HG02981 (cell line): ENCODE measurements around the gene RASAL2.

ENCODE experiments used
- ATAC-seq: cut with Tn5 transposase; IDR thresholded peaks from one replicate; pipeline ENCODE4 v1.9.1; 2021; ENCODE audit warnings: mild to moderate bottlenecking, moderate library complexity; ENCODE audit not compliant: unreplicated experiment

RASAL2 gene

DNA sequence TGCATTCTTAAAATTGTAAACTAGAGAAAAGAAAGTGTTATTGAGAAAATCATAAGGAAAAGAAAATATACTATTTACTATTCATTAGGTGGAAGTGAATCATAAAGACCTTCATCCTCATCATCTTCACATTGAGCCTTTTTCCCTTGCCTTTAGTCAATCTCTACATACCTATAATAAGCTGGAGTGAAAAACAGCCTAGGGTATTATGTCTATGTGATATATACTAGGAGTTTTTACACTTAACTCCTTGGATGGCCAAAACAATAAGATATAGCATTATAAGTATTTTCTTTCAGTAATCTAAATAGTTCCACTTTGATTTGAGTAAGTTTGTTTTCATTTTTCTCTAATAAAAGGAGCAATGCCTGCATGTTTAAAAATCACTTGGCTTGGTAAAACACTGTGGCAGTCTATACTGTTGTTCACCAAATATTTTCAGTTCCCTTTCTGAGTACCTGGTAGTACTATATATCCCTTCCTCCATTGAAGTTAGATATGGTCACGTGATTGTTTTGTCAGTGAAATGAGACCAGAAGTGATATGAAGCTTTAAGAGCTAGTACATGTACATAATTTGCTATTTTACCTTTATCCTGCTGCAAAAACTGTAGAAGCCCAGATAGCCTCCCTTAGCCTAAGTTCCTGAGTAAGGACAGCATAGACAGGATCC, 324.5 kb downstream of the RASAL2 start:
- ATAC-seq: peak; percentile 90

DNA sequence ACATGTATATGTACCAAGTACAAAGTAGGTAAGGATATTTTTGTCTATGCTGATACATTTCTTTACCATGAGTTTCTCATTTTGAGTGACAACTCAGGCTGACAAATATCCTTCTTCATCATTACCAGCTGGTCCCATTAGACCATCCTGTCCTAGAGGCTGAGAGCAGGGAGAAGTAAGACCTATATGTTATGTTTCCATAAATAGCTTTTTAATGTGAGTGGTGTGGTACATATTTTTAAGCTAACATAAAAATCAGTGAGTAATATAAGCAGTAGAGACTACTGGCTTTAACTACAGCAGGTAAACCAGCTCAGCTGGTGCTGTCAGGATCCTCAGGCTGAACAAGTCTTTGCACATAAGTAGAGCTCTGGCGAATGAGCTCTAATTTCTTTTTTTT, 340.5 kb downstream of the RASAL2 start:
- no peak for ATAC-seq

- no peak for ATAC-seq
These were observed 341.1 kb downstream of the RASAL2 start for GRCh38 chr1:178434899-178435435.

DNA sequence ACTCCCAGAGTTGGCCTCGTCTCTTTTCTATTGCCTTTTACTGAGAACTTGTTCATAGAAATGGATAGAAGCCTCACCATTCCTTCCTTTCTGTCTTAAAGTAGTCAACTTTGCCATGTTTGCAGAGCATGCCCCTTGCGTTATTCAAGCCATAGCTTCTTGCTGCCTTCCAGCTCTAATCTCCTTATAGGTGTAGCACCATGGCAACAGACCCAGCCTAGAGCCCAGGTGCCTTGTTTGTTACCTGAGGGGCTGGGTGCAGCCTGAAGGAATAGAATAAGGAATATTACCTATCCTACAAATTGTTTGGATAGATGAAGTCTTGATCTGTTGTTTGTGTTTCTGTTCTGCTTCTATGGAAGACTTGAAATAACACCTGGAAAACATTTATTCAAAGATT, 343.0 kb downstream of the RASAL2 start:
- ATAC-seq: no peak

GRCh38 chr1:178438432-178438831, 344.5 kb downstream of the RASAL2 start:
- ATAC-seq: no peak

DNA sequence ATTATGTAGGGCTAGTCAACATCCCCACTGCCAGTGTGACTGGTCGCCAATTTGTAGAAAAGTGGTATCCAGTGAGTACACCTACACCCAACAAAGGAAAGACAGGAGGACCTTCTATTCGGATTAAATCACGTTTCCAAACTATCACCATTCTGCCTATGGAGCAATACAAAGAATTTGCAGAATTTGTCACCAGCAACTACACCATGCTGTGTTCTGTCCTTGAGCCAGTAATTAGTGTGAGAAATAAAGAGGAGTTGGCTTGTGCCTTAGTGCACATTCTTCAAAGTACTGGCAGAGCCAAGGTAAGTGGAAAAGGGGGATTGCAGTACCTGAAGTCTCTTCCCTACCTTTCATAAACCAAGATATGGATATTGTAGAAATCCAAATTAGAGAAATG, 349.0 kb downstream of the RASAL2 start:
- ATAC-seq: no peak

GRCh38 chr1:178450871-178451270, 357.0 kb downstream of the RASAL2 start:
- no peak for ATAC-seq

DNA sequence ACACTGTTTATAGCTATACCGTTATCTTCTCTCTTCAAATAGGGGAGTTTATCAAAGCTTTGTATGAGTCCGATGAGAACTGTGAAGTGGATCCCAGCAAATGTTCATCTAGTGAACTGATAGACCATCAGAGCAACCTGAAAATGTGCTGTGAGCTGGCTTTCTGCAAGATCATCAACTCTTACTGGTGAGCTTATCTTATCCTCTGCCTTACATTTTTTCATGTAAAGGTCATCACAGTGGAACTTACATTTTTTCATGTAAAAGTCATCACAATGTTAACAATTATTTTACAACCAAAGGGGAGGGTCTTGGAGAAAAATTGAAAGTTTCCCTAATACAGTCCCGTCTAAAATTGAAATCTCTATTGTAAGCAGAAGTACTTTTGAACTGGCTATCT, 357.6 kb downstream of the RASAL2 start:
- no peak for ATAC-seq

GRCh38 chr1:178452013-178452412, 358.1 kb downstream of the RASAL2 start:
- no peak for ATAC-seq

- no peak for ATAC-seq
These were observed 362.6 kb downstream of the RASAL2 start for GRCh38 chr1:178456472-178456871.

DNA sequence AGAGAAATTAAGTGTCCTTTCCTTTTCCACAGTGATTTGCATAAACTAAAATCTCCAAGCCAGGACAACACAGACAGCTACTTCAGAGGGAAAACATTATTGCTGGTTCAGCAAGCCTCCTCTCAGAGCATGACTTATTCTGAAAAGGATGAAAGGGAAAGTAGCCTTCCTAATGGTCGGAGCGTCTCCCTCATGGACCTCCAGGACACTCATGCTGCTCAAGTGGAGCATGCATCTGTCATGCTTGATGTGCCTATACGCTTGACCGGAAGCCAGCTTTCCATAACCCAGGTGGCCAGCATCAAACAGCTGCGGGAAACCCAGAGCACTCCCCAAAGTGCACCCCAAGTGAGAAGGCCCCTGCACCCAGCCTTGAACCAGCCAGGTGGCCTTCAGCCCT, 363.7 kb downstream of the RASAL2 start:
- ATAC-seq: no peak

DNA sequence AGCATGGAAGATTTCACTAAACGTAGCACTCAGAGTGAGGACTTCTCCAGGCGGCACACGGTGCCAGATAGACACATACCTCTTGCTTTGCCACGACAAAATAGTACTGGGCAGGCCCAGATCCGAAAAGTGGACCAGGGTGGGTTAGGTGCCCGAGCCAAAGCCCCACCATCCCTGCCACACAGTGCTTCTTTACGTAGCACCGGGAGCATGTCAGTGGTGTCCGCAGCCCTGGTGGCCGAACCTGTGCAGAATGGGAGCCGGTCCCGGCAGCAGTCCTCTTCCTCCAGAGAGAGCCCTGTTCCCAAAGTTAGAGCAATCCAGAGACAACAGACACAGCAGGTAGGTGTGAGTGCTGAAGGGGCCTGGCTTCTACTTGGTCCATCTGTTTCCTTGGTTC, 364.3 kb downstream of the RASAL2 start:
- no peak for ATAC-seq

DNA sequence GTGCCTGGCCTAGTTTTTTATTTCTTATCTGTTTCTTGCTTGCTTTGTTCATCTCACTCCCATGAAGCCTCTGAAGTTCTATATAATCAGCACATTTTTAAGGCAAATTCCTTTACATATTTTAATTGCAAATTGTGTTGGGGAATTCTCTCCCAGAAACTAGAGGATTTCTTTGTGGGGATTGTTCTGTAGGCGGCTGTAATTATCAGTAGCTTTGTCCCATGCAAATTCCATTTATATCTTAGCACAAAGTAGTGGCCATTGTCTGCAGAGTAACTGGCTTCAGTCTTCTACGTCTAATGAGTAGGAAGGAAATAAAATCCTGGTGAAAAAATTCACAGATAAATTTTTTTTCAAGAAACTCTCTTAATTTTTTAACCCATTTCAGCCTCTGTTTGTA, 367.2 kb downstream of the RASAL2 start:
- no peak for ATAC-seq

DNA sequence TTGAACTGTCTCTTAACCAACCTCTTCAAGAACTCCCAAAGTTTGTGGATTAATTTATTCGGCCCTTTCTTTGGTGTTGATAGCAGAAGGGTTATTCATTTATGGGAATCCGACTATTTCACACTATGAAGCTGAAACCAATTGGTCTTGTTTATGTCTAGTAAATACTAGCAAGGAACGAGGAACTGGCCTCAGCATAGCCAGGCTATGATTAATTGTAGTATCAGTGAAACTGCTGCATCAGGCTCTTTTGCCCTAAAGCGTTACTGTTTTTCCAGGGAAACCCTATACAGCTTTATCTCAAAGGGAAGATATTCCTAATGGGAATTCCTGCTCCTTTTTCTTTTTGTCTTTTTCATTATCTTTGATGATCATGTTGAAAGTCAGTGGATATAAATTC, 367.8 kb downstream of the RASAL2 start:
- ATAC-seq: no peak

- ATAC-seq: no peak
These were observed 370.2 kb downstream of the RASAL2 start for GRCh38 chr1:178464141-178464540.

DNA sequence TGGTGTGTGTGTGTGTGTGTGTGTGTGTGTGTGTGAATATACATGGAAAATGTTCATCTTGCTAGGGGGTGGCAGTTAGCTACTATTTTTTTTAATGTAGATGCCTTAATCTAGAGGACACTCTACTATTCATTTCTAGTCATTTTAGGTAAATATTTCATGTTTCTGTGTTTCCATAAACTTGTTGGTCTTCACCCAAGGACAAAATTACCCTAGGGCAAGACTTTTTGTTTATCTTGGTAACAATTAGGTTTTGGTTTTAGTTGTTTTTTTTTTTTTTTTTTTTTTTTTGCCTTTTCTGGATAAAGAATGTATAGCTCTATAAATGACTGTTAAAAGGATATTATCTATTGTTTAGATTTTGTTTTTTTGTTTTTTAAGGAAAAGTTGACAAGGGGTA, 370.7 kb downstream of the RASAL2 start:
- no peak for ATAC-seq

GRCh38 chr1:178465011-178465410, 371.1 kb downstream of the RASAL2 start:
- no peak for ATAC-seq

GRCh38 chr1:178467837-178468236, 373.9 kb downstream of the RASAL2 start:
- no peak for ATAC-seq

DNA sequence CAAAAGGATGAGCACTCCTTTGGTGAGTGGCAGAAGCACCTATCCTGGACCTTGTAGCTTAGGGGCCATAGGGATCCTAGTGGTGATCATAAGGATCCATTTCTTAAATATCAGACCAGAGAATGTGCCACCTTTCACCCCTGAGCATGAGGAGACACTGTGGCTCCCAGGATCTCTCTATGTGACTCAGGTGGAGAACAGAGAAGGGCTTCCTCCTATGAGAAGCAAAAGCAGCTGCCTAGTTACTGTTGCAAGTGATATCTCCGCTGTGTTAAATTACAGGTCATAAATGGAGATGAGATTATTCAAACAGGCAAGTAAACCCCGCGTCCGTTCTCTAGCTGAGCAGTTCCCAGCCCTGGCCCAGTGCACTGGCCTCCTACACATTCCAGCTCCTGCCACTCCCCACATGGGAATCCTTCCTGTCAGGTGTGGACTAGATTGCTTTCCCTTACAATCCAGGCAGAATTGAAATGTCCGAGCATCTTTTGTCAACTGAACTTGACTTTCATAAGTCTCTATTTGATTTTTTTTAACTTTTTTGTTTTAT, 376.6 kb downstream of the RASAL2 start:
- ATAC-seq: no peak

GRCh38 chr1:178472531-178472930, 378.6 kb downstream of the RASAL2 start:
- no peak for ATAC-seq

DNA sequence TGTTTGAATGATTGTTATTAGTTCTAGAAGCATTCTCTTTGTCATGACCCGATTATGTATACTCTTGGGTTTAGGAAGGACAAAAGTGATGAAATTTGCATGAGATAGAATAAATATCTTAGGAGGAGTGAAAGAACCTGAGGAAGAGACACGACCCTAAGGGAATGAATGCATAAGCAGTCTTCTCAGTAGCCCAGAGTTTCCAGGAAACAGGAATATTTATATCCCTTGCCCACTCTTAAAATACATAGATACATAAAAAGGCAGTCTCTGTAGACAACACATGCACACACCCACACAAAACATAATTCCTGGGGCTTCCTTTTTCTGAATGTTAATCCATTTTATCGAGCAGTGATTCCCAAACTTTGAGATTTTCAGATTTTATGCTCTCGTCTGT, 383.5 kb downstream of the RASAL2 start:
- ATAC-seq: no peak

GRCh38 chr1:178477841-178478240, 383.9 kb downstream of the RASAL2 start:
- no peak for ATAC-seq
